ENCODE measurements around the gene SGPL1.

- TF ChIP-seq, protein P1, sequence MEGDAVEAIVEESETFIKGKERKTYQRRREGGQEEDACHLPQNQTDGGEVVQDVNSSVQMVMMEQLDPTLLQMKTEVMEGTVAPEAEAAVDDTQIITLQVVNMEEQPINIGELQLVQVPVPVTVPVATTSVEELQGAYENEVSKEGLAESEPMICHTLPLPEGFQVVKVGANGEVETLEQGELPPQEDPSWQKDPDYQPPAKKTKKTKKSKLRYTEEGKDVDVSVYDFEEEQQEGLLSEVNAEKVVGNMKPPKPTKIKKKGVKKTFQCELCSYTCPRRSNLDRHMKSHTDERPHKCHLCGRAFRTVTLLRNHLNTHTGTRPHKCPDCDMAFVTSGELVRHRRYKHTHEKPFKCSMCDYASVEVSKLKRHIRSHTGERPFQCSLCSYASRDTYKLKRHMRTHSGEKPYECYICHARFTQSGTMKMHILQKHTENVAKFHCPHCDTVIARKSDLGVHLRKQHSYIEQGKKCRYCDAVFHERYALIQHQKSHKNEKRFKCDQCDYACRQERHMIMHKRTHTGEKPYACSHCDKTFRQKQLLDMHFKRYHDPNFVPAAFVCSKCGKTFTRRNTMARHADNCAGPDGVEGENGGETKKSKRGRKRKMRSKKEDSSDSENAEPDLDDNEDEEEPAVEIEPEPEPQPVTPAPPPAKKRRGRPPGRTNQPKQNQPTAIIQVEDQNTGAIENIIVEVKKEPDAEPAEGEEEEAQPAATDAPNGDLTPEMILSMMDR (IDR thresholded peaks at IDR 0.05) = no peak
- no peak for TF ChIP-seq POLR2A (IDR thresholded peaks at IDR 0.05)
- no peak for TF ChIP-seq EP300 (IDR thresholded peaks at IDR 0.05; ENCODE audit: low read depth)
Observed at GRCh38 chr10:70832221-70832620, 16.5 kb downstream of the SGPL1 start.
